Spleen (tissue), 7 donors: ENCODE measurements around the gene SNX8.

Source experiments
- CTCF ChIP-seq, 11 experiments: fragments of 200-600 bp in 7 of 11; fragments of 450-650 bp in 4 of 11; sonication (generic) in 4 of 11; IDR thresholded peaks in 8 of 11; conservative IDR thresholded peaks in 3 of 11; 1 replicate in 7 of 11; 2 replicates in 4 of 11; pipeline versions ENCODE4 v1.4.0 to v1.8.0; 2016 to 2021; ENCODE audit warnings: antibody characterized with exemption in 11 of 11, inconsistent platforms in 4 of 11, mild to moderate bottlenecking in 1 of 11
- POLR2AphosphoS5 ChIP-seq, 3 donors: sonication (generic); formaldehyde crosslinking; IDR thresholded peaks; one replicate each; pipeline ENCODE4 v1.5.1; 2017; ENCODE audit warnings: antibody characterized with exemption in 3 of 3
- donor health status: DM: no; HTN: no; CAD: no; lungs with moderate emphysema.
- donor health status: DM: no; HTN: no; CAD: no.
- donor health status: DM: no; HTN: no; CAD: no.

GRCh38 chr7:2278026-2278425 is 36.2 kb downstream of the SNX8 start:
- TF ChIP-seq CTCF (IDR thresholded peaks at IDR 0.05 in 8 of 11, conservative IDR thresholded peaks at IDR 0.05 in 3 of 11), result no peak
- TF ChIP-seq POLR2AphosphoS5 (IDR thresholded peaks at IDR 0.05), result peak in 2 of 3 donors; percentile 14 to 27
